Measurements from ENCODE around the gene SRM.
"Not testable (repeated sequence)": the region's sequence is repeated elsewhere in the genome, so short reads cannot be mapped to it uniquely, and the experiment has no call there.

The SRM gene

GRCh38 chr1:11065796-11066195 is 6.0 kb upstream of the SRM start:
- no peak overlapping the region for H3K4me3 ChIP-seq (ENCODE audit: insufficient read depth, low read depth, low read length, poor library complexity, severe bottlenecking)
- H3K9me3 ChIP-seq (ENCODE audit: control insufficient read depth, low read length) = no peaks in the 10 kb centered on the region
- H3K36me3 ChIP-seq (ENCODE audit: control insufficient read depth, insufficient read depth, low read length) = peaks cover 50% of the 10 kb centered on the region
- H3K27ac ChIP-seq (ENCODE audit: insufficient read depth, low read length, poor library complexity, severe bottlenecking) = no peak overlapping the region
- H3K4me1 ChIP-seq (ENCODE audit: control insufficient read depth, insufficient read depth, low read length, poor library complexity, severe bottlenecking) = peaks cover 4% of the 10 kb centered on the region
- H3K27me3 ChIP-seq (replicated peaks; ENCODE audit: control insufficient read depth, insufficient read depth, low read length, poor library complexity, severe bottlenecking) = no peaks in the 10 kb centered on the region
- DNase-seq = no peak

DNA sequence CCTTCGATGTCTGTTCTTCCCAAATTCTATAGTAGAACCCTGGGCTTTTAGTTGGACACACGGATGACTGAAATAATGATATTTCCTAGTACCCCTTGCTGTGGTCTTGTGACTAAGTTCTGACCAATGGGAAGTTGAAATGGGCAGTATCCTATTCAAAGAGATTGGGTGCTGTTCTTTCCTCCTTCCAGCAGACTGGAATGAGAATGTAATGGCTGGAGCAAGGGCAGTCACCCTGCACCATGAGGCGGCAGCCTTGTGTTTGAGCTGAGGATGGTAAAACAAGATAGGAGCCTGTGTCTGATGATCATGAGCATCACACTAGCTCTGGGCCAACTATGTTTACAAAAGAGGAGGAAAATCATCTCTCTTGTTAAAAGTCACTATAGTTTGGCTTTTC is 5.1 kb upstream of the SRM start:
- Histone ChIP-seq H3K4me3 (ENCODE audit: insufficient read depth, low read depth, low read length, poor library complexity, severe bottlenecking) (no peak overlapping the region), H3K27ac (ENCODE audit: insufficient read depth, low read length, poor library complexity, severe bottlenecking) (no peak overlapping the region), H3K27me3 (replicated peaks; ENCODE audit: control insufficient read depth, insufficient read depth, low read length, poor library complexity, severe bottlenecking) (no peaks in the 10 kb centered on the region), H3K36me3 (ENCODE audit: control insufficient read depth, insufficient read depth, low read length) (peaks cover 46% of the 10 kb centered on the region), H3K9me3 (ENCODE audit: control insufficient read depth, low read length) (no peaks in the 10 kb centered on the region), H3K4me1 (ENCODE audit: control insufficient read depth, insufficient read depth, low read length, poor library complexity, severe bottlenecking) (peaks cover 6% of the 10 kb centered on the region)
- no peak for DNase-seq

DNA sequence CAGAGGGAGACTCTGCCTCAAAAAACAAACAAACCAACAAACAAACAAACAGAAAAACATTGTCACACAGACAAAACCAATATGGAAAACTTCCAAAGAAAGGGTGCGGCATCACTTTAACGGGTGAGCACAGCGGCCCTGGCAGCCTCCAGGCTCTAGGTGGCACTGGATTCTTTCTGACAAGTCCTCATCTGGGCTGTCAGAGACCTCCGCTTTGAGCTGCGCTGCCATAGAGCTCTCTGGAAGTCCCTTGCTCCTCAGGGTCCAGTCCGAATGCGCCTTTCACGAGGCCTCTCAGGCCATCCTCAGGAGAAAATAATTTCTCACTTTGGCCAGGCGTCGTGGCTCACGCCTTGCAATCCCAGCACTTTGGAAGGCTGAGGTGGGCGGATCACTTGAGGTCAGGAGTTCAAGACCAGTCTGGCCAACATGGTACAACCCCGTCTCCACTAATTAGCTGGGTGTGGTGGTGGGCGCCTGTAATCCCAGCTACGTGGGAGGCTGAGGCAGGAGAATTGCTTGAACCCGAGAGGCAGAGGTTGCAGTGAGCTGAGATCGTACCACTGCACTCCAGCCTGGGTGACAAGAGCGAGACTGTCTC is 4.2 kb upstream of the SRM start:
- not testable (repeated sequence) for H3K4me3 ChIP-seq (ENCODE audit: insufficient read depth, low read depth, low read length, poor library complexity, severe bottlenecking); DNase-seq; H3K27me3 ChIP-seq (replicated peaks; ENCODE audit: control insufficient read depth, insufficient read depth, low read length, poor library complexity, severe bottlenecking); H3K27ac ChIP-seq (ENCODE audit: insufficient read depth, low read length, poor library complexity, severe bottlenecking); H3K9me3 ChIP-seq (ENCODE audit: control insufficient read depth, low read length)
- Histone ChIP-seq H3K4me1 (ENCODE audit: control insufficient read depth, insufficient read depth, low read length, poor library complexity, severe bottlenecking) (peaks cover 11% of the 10 kb centered on the region), H3K36me3 (ENCODE audit: control insufficient read depth, insufficient read depth, low read length) (peaks cover 37% of the 10 kb centered on the region)

GRCh38 chr1:11062965-11063401 is 3.2 kb upstream of the SRM start:
- H3K27ac ChIP-seq (ENCODE audit: insufficient read depth, low read length, poor library complexity, severe bottlenecking) = no peak overlapping the region
- H3K4me3 ChIP-seq (ENCODE audit: insufficient read depth, low read depth, low read length, poor library complexity, severe bottlenecking) = no peak overlapping the region
- peaks cover 17% of the 10 kb centered on the region for H3K4me1 ChIP-seq (ENCODE audit: control insufficient read depth, insufficient read depth, low read length, poor library complexity, severe bottlenecking)
- H3K36me3 ChIP-seq (ENCODE audit: control insufficient read depth, insufficient read depth, low read length) = peaks cover 26% of the 10 kb centered on the region
- no peaks in the 10 kb centered on the region for H3K27me3 ChIP-seq (replicated peaks; ENCODE audit: control insufficient read depth, insufficient read depth, low read length, poor library complexity, severe bottlenecking)
- no peak for DNase-seq
- H3K9me3 ChIP-seq (ENCODE audit: control insufficient read depth, low read length) = no peaks in the 10 kb centered on the region

GRCh38 chr1:11061652-11062365 is 2.0 kb upstream of the SRM start:
- Histone ChIP-seq H3K27me3 (replicated peaks; ENCODE audit: control insufficient read depth, insufficient read depth, low read length, poor library complexity, severe bottlenecking) (no peaks in the 10 kb centered on the region), H3K4me1 (ENCODE audit: control insufficient read depth, insufficient read depth, low read length, poor library complexity, severe bottlenecking) (peaks cover 17% of the 10 kb centered on the region), H3K9me3 (ENCODE audit: control insufficient read depth, low read length) (no peaks in the 10 kb centered on the region), H3K4me3 (ENCODE audit: insufficient read depth, low read depth, low read length, poor library complexity, severe bottlenecking) (no peak overlapping the region), H3K27ac (ENCODE audit: insufficient read depth, low read length, poor library complexity, severe bottlenecking) (no peak overlapping the region), H3K36me3 (ENCODE audit: control insufficient read depth, insufficient read depth, low read length) (peaks cover 19% of the 10 kb centered on the region)
- DNase-seq = no peak

GRCh38 chr1:11059155-11059967 is 457 bp downstream of the SRM start:
- no peak for DNase-seq
- Histone ChIP-seq H3K4me1 (ENCODE audit: control insufficient read depth, insufficient read depth, low read length, poor library complexity, severe bottlenecking) (peaks cover 17% of the 10 kb centered on the region), H3K9me3 (ENCODE audit: control insufficient read depth, low read length) (no peaks in the 10 kb centered on the region), H3K4me3 (ENCODE audit: insufficient read depth, low read depth, low read length, poor library complexity, severe bottlenecking) (peak overlapping the region; percentile 91), H3K27ac (ENCODE audit: insufficient read depth, low read length, poor library complexity, severe bottlenecking) (peak overlapping the region; percentile 53), H3K36me3 (ENCODE audit: control insufficient read depth, insufficient read depth, low read length) (peaks cover 13% of the 10 kb centered on the region), H3K27me3 (replicated peaks; ENCODE audit: control insufficient read depth, insufficient read depth, low read length, poor library complexity, severe bottlenecking) (no peaks in the 10 kb centered on the region)

- H3K27ac ChIP-seq (ENCODE audit: insufficient read depth, low read length, poor library complexity, severe bottlenecking) = peak overlapping the region; percentile 53
- DNase-seq = no peak
- H3K9me3 ChIP-seq (ENCODE audit: control insufficient read depth, low read length) = no peaks in the 10 kb centered on the region
- peaks cover 17% of the 10 kb centered on the region for H3K4me1 ChIP-seq (ENCODE audit: control insufficient read depth, insufficient read depth, low read length, poor library complexity, severe bottlenecking)
- H3K27me3 ChIP-seq (replicated peaks; ENCODE audit: control insufficient read depth, insufficient read depth, low read length, poor library complexity, severe bottlenecking) = no peaks in the 10 kb centered on the region
- H3K36me3 ChIP-seq (ENCODE audit: control insufficient read depth, insufficient read depth, low read length) = peaks cover 15% of the 10 kb centered on the region
- H3K4me3 ChIP-seq (ENCODE audit: insufficient read depth, low read depth, low read length, poor library complexity, severe bottlenecking) = peak overlapping the region; percentile 91
These were observed 1.1 kb downstream of the SRM start for GRCh38 chr1:11058595-11059154.

GRCh38 chr1:11058026-11058425 is 1.8 kb downstream of the SRM start:
- DNase-seq = no peak
- no peaks in the 10 kb centered on the region for H3K27me3 ChIP-seq (replicated peaks; ENCODE audit: control insufficient read depth, insufficient read depth, low read length, poor library complexity, severe bottlenecking)
- H3K9me3 ChIP-seq (ENCODE audit: control insufficient read depth, low read length) = no peaks in the 10 kb centered on the region
- H3K27ac ChIP-seq (ENCODE audit: insufficient read depth, low read length, poor library complexity, severe bottlenecking) = no peak overlapping the region
- H3K4me1 ChIP-seq (ENCODE audit: control insufficient read depth, insufficient read depth, low read length, poor library complexity, severe bottlenecking) = peaks cover 17% of the 10 kb centered on the region
- H3K4me3 ChIP-seq (ENCODE audit: insufficient read depth, low read depth, low read length, poor library complexity, severe bottlenecking) = no peak overlapping the region
- peaks cover 15% of the 10 kb centered on the region for H3K36me3 ChIP-seq (ENCODE audit: control insufficient read depth, insufficient read depth, low read length)

DNA sequence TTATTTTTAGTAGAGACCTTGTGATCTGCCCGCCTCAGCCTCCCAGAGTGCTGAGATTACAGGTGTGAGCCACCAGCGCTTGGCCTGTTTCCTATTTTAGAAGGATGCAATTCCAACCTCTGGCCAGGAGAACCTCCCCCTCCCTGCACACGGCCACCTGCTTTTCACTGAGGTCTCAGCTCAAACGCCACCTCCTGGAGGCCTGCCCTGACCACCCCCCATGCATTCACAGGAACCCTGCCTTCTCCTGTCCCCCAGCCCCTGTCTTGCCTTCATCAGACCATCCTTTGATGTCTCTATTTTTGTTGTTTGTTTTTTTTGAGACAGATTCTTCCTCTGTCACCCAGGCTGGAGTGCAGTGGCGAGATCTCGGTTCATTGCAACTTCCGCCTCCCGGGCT is 2.3 kb downstream of the SRM start:
- Histone ChIP-seq H3K4me1 (ENCODE audit: control insufficient read depth, insufficient read depth, low read length, poor library complexity, severe bottlenecking) (peaks cover 17% of the 10 kb centered on the region), H3K27me3 (replicated peaks; ENCODE audit: control insufficient read depth, insufficient read depth, low read length, poor library complexity, severe bottlenecking) (no peaks in the 10 kb centered on the region), H3K27ac (ENCODE audit: insufficient read depth, low read length, poor library complexity, severe bottlenecking) (no peak overlapping the region), H3K36me3 (ENCODE audit: control insufficient read depth, insufficient read depth, low read length) (peaks cover 15% of the 10 kb centered on the region), H3K4me3 (ENCODE audit: insufficient read depth, low read depth, low read length, poor library complexity, severe bottlenecking) (no peak overlapping the region), H3K9me3 (ENCODE audit: control insufficient read depth, low read length) (no peaks in the 10 kb centered on the region)
- no peak for DNase-seq
